ENCODE results near the gene ERBB2.
A peak's percentile ranks its signal among the peaks of the same experiment; 100 is the strongest.

ERBB2 gene

DNA sequence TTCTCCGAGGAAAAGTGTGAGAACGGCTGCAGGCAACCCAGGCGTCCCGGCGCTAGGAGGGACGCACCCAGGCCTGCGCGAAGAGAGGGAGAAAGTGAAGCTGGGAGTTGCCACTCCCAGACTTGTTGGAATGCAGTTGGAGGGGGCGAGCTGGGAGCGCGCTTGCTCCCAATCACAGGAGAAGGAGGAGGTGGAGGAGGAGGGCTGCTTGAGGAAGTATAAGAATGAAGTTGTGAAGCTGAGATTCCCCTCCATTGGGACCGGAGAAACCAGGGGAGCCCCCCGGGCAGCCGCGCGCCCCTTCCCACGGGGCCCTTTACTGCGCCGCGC, at the start of gene ERBB2:
ERBB2 (plus strand) TSS at position 247 of the 330 bp plus-strand sequence. CDS start 175 bp downstream, outside the sequence.
- Histone ChIP-seq H3K4me1 (ENCODE audit: control insufficient read depth, insufficient read depth, low read length, unreplicated experiment) (peaks cover 3% of the 10 kb centered on the region), H2AFZ (ENCODE audit: low read length, unreplicated experiment) (peak within 1 kb of the TSS; percentile 87)

DNA sequence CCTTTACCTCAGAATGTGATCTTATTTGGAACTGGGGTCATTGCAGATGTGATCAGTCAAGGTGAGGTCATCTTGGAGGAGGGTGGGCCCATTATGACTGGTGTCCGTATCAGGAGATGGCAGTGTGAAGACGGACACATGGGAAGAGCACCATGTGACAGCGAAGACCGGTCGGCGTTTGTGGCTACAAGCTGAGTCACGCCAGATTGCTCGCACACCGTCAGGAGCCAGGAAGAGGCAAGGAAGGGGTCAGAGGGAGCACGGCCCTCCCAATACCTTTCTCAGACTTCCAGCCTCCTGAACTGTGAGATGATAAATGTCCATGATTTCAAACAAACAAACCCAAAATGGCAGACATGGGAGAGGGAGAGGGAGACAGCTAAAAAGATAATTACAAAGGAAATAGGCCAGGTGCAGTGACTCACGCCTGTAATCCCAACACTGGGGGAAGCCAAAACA, 49.7 kb upstream of the ERBB2 start:
- Histone ChIP-seq H3K27ac (ENCODE audit: low read depth, low read length) (no peak overlapping the region), H2AFZ (ENCODE audit: low read length, unreplicated experiment) (no peak overlapping the region), H3K79me2 (ENCODE audit: control insufficient read depth, insufficient read depth, low read length, unreplicated experiment) (peaks cover 11% of the 10 kb centered on the region), H3K4me1 (ENCODE audit: control insufficient read depth, insufficient read depth, low read length, unreplicated experiment) (no peaks in the 10 kb centered on the region), H3K4me3 (ENCODE audit: low read depth, low read length) (no peak overlapping the region), H3K36me3 (ENCODE audit: insufficient read depth, low read length) (no peaks in the 10 kb centered on the region), H3K27me3 (ENCODE audit: insufficient read depth, low read length) (no peaks in the 10 kb centered on the region)

More for the DNA sequence above, at the start of gene ERBB2:
- peak within 1 kb of the TSS; percentile 90 for H3K4me3 ChIP-seq (ENCODE audit: low read depth, low read length)
- H3K79me2 ChIP-seq (ENCODE audit: control insufficient read depth, insufficient read depth, low read length, unreplicated experiment), result peaks cover 21% of the 10 kb centered on the region
- no peaks in the 10 kb centered on the region for H3K36me3 ChIP-seq (ENCODE audit: insufficient read depth, low read length)
- no peak within 1 kb of the TSS for H3K27ac ChIP-seq (ENCODE audit: low read depth, low read length)
- H3K27me3 ChIP-seq (ENCODE audit: insufficient read depth, low read length), result no peaks in the 10 kb centered on the region

DNA sequence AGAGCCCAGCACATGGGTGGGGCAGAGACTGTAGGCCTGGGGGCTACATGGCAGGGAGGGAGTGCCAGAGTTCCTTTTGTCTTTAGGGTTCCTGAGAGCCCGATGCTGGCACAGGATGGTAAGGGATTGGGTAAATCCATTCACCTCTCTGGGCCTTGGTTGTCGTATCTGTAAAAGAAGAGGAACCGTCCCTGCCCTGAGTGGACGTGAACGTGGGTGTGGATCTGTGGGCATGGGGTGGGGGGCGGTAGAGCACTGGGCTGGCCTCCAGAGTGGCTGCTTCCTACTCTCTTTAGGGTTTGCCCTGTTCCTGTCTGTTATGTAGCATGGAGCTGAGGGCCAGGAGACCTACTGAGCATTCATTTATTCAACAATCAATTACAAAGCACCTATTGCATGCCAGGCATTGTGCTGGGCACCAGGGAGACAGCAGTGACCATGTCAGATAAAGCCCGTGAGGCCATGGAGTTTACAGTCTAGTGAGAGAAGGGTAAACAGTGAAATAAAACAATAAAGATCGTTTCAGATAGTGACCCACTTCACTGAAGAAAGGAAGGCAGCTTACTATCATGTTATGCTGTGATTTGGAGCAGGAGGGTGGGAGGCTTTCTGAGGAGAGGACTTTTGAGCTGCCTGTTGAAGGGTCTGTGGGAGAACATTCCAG, 47.8 kb upstream of the ERBB2 start:
- no peaks in the 10 kb centered on the region for H3K36me3 ChIP-seq (ENCODE audit: insufficient read depth, low read length)
- H3K27me3 ChIP-seq (ENCODE audit: insufficient read depth, low read length), result no peaks in the 10 kb centered on the region
- no peak overlapping the region for H3K4me3 ChIP-seq (ENCODE audit: low read depth, low read length)
- H2AFZ ChIP-seq (ENCODE audit: low read length, unreplicated experiment), result no peak overlapping the region
- H3K27ac ChIP-seq (ENCODE audit: low read depth, low read length), result no peak overlapping the region
- H3K79me2 ChIP-seq (ENCODE audit: control insufficient read depth, insufficient read depth, low read length, unreplicated experiment), result peaks cover 7% of the 10 kb centered on the region
- no peaks in the 10 kb centered on the region for H3K4me1 ChIP-seq (ENCODE audit: control insufficient read depth, insufficient read depth, low read length, unreplicated experiment)

DNA sequence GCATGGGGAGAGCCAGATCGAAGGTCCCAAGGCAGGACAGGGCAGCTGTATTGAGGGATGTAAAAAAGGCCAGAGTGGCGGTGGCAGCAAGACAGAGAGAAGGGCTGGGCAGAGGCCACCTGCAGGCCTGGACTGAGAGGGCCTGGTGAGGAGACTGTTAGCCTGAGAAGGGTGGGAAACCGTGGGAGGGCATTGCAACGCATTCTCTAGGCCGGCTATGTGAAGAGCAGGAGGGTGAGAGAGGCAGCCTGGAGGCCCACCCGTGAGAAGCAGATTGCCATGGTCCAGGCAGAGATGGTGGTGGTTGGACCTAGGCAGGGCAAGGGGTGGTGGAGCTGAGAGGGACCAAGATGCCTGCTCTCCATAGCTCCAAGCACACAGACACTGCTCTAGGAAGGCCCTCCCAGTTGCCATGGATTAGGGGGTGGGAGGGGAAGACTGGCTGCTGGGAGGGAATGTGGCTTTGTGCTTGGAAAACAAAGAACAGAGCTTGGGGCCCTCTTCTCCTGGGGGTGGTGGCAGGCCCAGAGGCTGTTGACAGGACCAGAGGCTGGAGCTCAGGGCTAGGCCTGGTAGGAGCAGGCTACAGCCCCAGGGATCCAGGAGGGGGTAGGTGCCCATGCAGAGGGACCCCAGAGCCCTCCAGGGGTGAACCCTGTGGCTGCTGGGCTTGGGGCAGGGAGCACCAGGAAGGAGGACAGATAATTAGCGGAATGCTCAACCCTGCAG, 47.1 kb upstream of the ERBB2 start:
- no peak overlapping the region for H3K4me3 ChIP-seq (ENCODE audit: low read depth, low read length)
- no peaks in the 10 kb centered on the region for H3K4me1 ChIP-seq (ENCODE audit: control insufficient read depth, insufficient read depth, low read length, unreplicated experiment)
- no peaks in the 10 kb centered on the region for H3K36me3 ChIP-seq (ENCODE audit: insufficient read depth, low read length)
- no peaks in the 10 kb centered on the region for H3K27me3 ChIP-seq (ENCODE audit: insufficient read depth, low read length)
- H3K27ac ChIP-seq (ENCODE audit: low read depth, low read length), result no peak overlapping the region
- no peak overlapping the region for H2AFZ ChIP-seq (ENCODE audit: low read length, unreplicated experiment)
- H3K79me2 ChIP-seq (ENCODE audit: control insufficient read depth, insufficient read depth, low read length, unreplicated experiment), result peaks cover under 1% of the 10 kb centered on the region

DNA sequence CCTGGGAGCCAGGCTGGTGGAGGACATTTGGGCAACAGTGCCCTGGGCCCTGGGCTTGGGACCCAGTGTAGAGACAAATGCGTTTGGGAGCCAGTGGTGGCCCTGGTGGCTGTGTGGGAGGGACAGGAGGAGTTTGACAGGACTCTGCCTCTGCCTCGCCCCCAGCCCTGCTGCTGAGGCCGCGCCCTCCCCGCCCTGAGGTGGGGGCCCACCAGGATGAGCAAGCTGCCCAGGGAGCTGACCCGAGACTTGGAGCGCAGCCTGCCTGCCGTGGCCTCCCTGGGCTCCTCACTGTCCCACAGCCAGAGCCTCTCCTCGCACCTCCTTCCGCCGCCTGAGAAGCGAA, 46.6 kb upstream of the ERBB2 start:
- H3K79me2 ChIP-seq (ENCODE audit: control insufficient read depth, insufficient read depth, low read length, unreplicated experiment), result no peaks in the 10 kb centered on the region
- no peaks in the 10 kb centered on the region for H3K27me3 ChIP-seq (ENCODE audit: insufficient read depth, low read length)
- no peak overlapping the region for H3K27ac ChIP-seq (ENCODE audit: low read depth, low read length)
- no peaks in the 10 kb centered on the region for H3K36me3 ChIP-seq (ENCODE audit: insufficient read depth, low read length)
- no peak overlapping the region for H3K4me3 ChIP-seq (ENCODE audit: low read depth, low read length)
- H3K4me1 ChIP-seq (ENCODE audit: control insufficient read depth, insufficient read depth, low read length, unreplicated experiment), result no peaks in the 10 kb centered on the region
- H2AFZ ChIP-seq (ENCODE audit: low read length, unreplicated experiment), result no peak overlapping the region

DNA sequence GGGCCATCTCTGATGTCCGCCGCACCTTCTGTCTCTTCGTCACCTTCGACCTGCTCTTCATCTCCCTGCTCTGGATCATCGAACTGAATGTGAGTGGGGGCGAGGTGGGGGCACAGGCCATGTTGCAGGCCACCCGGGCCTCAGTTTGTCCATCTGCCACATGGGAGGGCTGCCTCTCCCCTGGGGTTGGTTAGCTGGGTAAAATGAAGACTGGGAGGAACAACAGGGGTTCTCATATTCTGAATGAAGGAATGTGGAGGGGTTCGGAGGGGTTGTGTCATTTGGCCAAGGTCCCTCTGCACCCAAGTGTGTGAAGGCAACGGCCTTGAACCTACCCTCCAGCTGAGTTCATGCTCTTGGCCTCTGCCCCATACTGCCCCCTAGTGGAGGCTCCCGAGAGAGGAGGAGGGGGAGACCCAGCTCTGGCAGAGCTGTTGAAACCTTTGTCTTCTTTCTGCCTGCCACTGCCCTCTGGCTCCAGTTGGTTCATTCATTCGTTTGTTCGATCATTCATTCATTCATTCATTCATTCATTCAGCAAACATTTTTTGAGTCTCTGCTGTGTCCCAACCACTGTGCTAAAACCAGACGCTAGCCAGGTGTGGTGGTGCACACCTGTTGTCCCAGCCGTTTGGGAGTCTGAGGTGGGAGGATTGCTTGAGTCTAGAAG, 46.1 kb upstream of the ERBB2 start:
- H3K27me3 ChIP-seq (ENCODE audit: insufficient read depth, low read length), result no peaks in the 10 kb centered on the region
- no peaks in the 10 kb centered on the region for H3K4me1 ChIP-seq (ENCODE audit: control insufficient read depth, insufficient read depth, low read length, unreplicated experiment)

DNA sequence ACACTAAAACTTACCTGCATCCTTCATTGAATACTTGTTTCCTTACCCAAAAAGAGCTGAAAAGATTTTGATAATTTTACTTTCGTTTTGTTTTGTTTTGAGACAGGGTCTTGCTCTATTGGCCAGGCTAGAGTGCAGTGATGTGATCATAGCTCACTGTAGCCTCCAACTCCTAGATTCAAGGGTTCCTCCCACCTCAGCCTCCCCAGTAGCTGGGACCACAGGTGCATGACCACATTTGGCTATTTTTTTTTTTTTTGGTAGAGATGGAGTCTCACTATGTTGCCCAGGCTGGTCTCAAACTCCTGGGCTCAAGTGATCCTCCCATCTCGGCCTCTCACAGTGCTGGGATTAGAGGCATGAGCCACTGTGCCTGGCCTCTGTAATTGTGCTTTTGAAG, 44.8 kb upstream of the ERBB2 start:
- H3K4me1 ChIP-seq (ENCODE audit: control insufficient read depth, insufficient read depth, low read length, unreplicated experiment), result no peaks in the 10 kb centered on the region
- H3K36me3 ChIP-seq (ENCODE audit: insufficient read depth, low read length), result no peaks in the 10 kb centered on the region
- no peak overlapping the region for H3K4me3 ChIP-seq (ENCODE audit: low read depth, low read length)
- H3K27me3 ChIP-seq (ENCODE audit: insufficient read depth, low read length), result no peaks in the 10 kb centered on the region
- no peak overlapping the region for H3K27ac ChIP-seq (ENCODE audit: low read depth, low read length)
- H3K79me2 ChIP-seq (ENCODE audit: control insufficient read depth, insufficient read depth, low read length, unreplicated experiment), result no peaks in the 10 kb centered on the region
- H2AFZ ChIP-seq (ENCODE audit: low read length, unreplicated experiment), result no peak overlapping the region

More for the DNA sequence above, 46.1 kb upstream of the ERBB2 start:
- H3K36me3 ChIP-seq (ENCODE audit: insufficient read depth, low read length), result no peaks in the 10 kb centered on the region
- H3K27ac ChIP-seq (ENCODE audit: low read depth, low read length), result no peak overlapping the region
- no peak overlapping the region for H2AFZ ChIP-seq (ENCODE audit: low read length, unreplicated experiment)
- no peak overlapping the region for H3K4me3 ChIP-seq (ENCODE audit: low read depth, low read length)
- no peaks in the 10 kb centered on the region for H3K79me2 ChIP-seq (ENCODE audit: control insufficient read depth, insufficient read depth, low read length, unreplicated experiment)

DNA sequence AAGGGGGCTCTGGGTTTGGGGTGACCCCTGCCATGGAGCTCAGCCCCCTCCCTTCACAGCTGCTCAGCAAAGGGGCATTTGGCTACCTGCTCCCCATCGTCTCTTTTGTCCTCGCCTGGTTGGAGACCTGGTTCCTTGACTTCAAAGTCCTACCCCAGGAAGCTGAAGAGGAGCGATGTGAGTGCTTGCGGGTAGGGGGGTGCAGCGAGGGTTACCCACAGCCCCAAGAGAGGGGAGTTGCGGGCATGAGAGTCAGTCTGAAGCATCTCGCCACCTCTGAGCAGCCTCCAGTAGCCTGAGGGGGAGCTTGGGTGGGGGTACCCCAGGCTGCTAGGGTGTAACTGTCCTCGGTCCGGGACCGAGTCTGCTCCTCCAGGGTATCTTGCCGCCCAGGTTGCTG, 41.5 kb upstream of the ERBB2 start:
- Histone ChIP-seq H3K36me3 (ENCODE audit: insufficient read depth, low read length) (no peaks in the 10 kb centered on the region), H3K27me3 (ENCODE audit: insufficient read depth, low read length) (no peaks in the 10 kb centered on the region), H3K4me1 (ENCODE audit: control insufficient read depth, insufficient read depth, low read length, unreplicated experiment) (no peaks in the 10 kb centered on the region), H3K79me2 (ENCODE audit: control insufficient read depth, insufficient read depth, low read length, unreplicated experiment) (no peaks in the 10 kb centered on the region), H2AFZ (ENCODE audit: low read length, unreplicated experiment) (no peak overlapping the region), H3K27ac (ENCODE audit: low read depth, low read length) (no peak overlapping the region), H3K4me3 (ENCODE audit: low read depth, low read length) (no peak overlapping the region)

DNA sequence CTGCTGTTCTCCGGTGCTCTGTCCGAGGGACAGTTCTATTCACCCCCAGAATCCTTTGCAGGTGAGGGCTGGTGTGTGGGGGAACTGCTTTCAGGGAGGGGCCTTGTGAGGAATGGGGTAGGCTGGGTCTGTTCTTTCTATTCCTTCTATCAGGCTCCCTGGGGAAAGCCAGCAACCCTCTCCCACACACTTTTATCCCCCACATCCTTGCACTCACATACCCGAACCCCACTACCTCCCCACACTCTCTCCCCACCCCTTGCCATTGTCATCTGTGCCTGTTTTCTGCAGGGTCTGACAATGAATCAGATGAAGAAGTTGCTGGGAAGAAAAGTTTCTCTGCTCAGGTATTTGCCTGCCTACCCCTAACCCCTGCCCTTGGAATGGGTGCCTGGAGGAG, 41.1 kb upstream of the ERBB2 start:
- Histone ChIP-seq H3K79me2 (ENCODE audit: control insufficient read depth, insufficient read depth, low read length, unreplicated experiment) (no peaks in the 10 kb centered on the region), H3K36me3 (ENCODE audit: insufficient read depth, low read length) (no peaks in the 10 kb centered on the region), H3K27me3 (ENCODE audit: insufficient read depth, low read length) (no peaks in the 10 kb centered on the region), H3K4me3 (ENCODE audit: low read depth, low read length) (no peak overlapping the region), H2AFZ (ENCODE audit: low read length, unreplicated experiment) (no peak overlapping the region), H3K4me1 (ENCODE audit: control insufficient read depth, insufficient read depth, low read length, unreplicated experiment) (peaks cover 2% of the 10 kb centered on the region), H3K27ac (ENCODE audit: low read depth, low read length) (no peak overlapping the region)

DNA sequence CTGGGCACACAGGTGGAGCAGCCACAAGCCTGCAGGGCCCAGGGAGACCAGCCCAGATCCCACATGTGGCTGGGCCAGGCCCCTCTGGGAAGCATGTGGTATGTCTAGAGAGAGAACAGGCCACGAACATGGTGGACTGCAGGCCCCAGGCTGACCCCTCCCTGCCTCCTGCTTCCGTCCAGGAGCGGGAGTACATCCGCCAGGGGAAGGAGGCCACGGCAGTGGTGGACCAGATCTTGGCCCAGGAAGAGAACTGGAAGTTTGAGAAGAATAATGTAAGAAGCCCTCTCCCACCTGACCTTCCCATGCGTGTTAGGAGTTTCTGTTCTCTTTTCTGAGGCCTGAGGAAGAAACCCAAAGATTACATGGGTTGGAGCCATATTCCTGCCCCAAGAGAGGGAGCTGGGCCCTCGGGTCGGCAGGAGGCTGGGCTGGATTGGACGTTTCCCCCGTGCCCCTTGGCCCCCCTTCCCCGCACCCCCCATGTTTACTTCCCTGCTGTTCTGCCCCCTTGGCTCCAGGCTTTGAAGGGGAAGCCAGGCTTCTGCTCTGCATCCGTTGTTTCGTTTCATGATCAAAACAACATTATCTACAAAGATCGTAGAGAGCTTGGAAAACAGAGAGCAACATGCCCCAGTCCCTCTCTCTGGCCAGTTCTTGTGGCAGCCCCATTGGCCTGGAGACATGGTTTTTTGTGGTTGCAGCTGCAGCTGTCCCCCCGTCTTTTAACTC, 40.4 kb upstream of the ERBB2 start:
- Histone ChIP-seq H3K36me3 (ENCODE audit: insufficient read depth, low read length) (no peaks in the 10 kb centered on the region), H3K27ac (ENCODE audit: low read depth, low read length) (no peak overlapping the region), H3K27me3 (ENCODE audit: insufficient read depth, low read length) (no peaks in the 10 kb centered on the region), H3K4me3 (ENCODE audit: low read depth, low read length) (no peak overlapping the region), H3K4me1 (ENCODE audit: control insufficient read depth, insufficient read depth, low read length, unreplicated experiment) (peaks cover 5% of the 10 kb centered on the region), H3K79me2 (ENCODE audit: control insufficient read depth, insufficient read depth, low read length, unreplicated experiment) (no peaks in the 10 kb centered on the region), H2AFZ (ENCODE audit: low read length, unreplicated experiment) (no peak overlapping the region)

Data from ACC112 (cell line).